IMR-90 (cell line): Measurements from ENCODE around the gene ACOX1. TPM values are rescaled to one million over a fixed set of nuclear protein-coding genes. Genes with fewer than 3 reads are reported as not detected.

Source experiments
- ATAC-seq: fragments of 200-7000 bp; cut with Tn5 transposase; 2 replicates; pipeline ENCODE4 v1.9.1; 2020; ENCODE audit warnings: low read depth, mild to moderate bottlenecking, moderate library complexity
- BruUV-seq: library from RNA; stranded (reverse); fragments of 400-500 nt; replicated peaks from 2 replicates; lab custom pipeline; 2021; lab: Mats Ljungman, UMichigan
- CTCF ChIA-PET: fragments of 300-600 bp; formaldehyde crosslinking; extraction: SDS; loops from one replicate; lab custom pipeline; 2021; ENCODE audit warnings: antibody characterized with exemption; lab: Yijun Ruan, JAX
- POLR2A ChIA-PET: fragments of 300-600 bp; sonication (Branson Sonifier 250); formaldehyde crosslinking; loops from one replicate; lab custom pipeline; 2022; ENCODE audit warnings: antibody characterized with exemption; ENCODE audit not compliant: unreplicated experiment; lab: Charles Lee
- DNase-seq: peaks from one replicate; pipeline ENCODE4 v3.0.0; 2013
- H2AFZ ChIP-seq: replicated peaks from 2 replicates; pipeline ENCODE3; 2013; ENCODE audit warnings: low read length, mild to moderate bottlenecking; ENCODE audit not compliant: poor library complexity
- H2AK5ac ChIP-seq: 2 replicates; pipeline ENCODE4 v1.6.1; 2013; ENCODE audit warnings: low read depth, low read length, inconsistent platforms
- H2AK9ac ChIP-seq: replicated peaks from 2 replicates; pipeline ENCODE3; 2013; ENCODE audit warnings: mild to moderate bottlenecking, low read depth, low read length, moderate library complexity; ENCODE audit not compliant: poor library complexity
- H2BK120ac ChIP-seq: 2 replicates; pipeline ENCODE4 v1.6.1; 2013; ENCODE audit warnings: low read depth, low read length, inconsistent platforms
- H2BK15ac ChIP-seq: 3 replicates; pipeline ENCODE4 v1.6.1; 2013; ENCODE audit warnings: low read depth, low read length, inconsistent platforms
- H2BK20ac ChIP-seq: 2 replicates; pipeline ENCODE4 v1.6.1; 2013; ENCODE audit warnings: low read depth, mild to moderate bottlenecking, inconsistent platforms, low read length, moderate library complexity
- H2BK5ac ChIP-seq: 2 replicates; pipeline ENCODE4 v1.6.1; 2013; ENCODE audit warnings: mild to moderate bottlenecking, low read depth, low read length, inconsistent platforms; ENCODE audit not compliant: poor library complexity, severe bottlenecking
- H3K14ac ChIP-seq: replicated peaks from 2 replicates; pipeline ENCODE4 v1.6.1; 2013; ENCODE audit warnings: low read depth, low read length, inconsistent platforms
- H3K18ac ChIP-seq: 2 replicates; pipeline ENCODE4 v1.6.1; 2013; ENCODE audit warnings: low read depth, low read length, control low read depth
- H3K23ac ChIP-seq: 2 replicates; pipeline ENCODE4 v1.6.1; 2013; ENCODE audit warnings: low read depth, low read length, inconsistent platforms
- H3K27ac ChIP-seq: 2 replicates; pipeline ENCODE4 v1.5.1; 2013; ENCODE audit warnings: mild to moderate bottlenecking, control low read depth, low read length; ENCODE audit not compliant: insufficient read depth
- H3K27me3 ChIP-seq: 2 replicates; pipeline ENCODE4 v1.6.1; 2013; ENCODE audit warnings: low read length; ENCODE audit not compliant: control insufficient read depth, insufficient read depth
- H3K36me3 ChIP-seq: 2 replicates; pipeline ENCODE4 v1.6.1; 2013; ENCODE audit warnings: low read length, mixed read lengths; ENCODE audit not compliant: control insufficient read depth, insufficient read depth
- H3K4ac ChIP-seq: 2 replicates; pipeline ENCODE4 v1.6.1; 2013; ENCODE audit warnings: low read depth, low read length, inconsistent platforms
- H3K4me1 ChIP-seq: 2 replicates; pipeline ENCODE4 v1.6.1; 2013; ENCODE audit warnings: low read length, mixed read lengths; ENCODE audit not compliant: control insufficient read depth, insufficient read depth
- H3K4me2 ChIP-seq: 2 replicates; pipeline ENCODE4 v1.6.1; 2013; ENCODE audit warnings: low read depth, mild to moderate bottlenecking, control low read depth, low read length, moderate library complexity
- H3K4me3 ChIP-seq: 2 replicates; pipeline ENCODE4 v1.5.1; 2013; ENCODE audit warnings: low read depth, mild to moderate bottlenecking, control low read depth, low read length, moderate library complexity; ENCODE audit not compliant: insufficient read depth
- H3K56ac ChIP-seq: 2 replicates; pipeline ENCODE4 v1.6.1; 2013; ENCODE audit warnings: low read length, inconsistent platforms; ENCODE audit not compliant: insufficient read depth; ENCODE audit errors: extremely low read depth
- H3K79me1 ChIP-seq, 2 experiments: 2 replicates each; pipeline ENCODE4 v1.6.1; 2013; ENCODE audit warnings: low read length in 2 of 2, inconsistent platforms in 1 of 2, low read depth in 1 of 2
- H3K9ac ChIP-seq: 2 replicates; pipeline ENCODE4 v1.6.1; 2013; ENCODE audit warnings: low read depth, low read length, control low read depth
- H3K9me1 ChIP-seq: 2 replicates; pipeline ENCODE4 v1.6.1; 2013; ENCODE audit warnings: low read length, inconsistent platforms; ENCODE audit not compliant: insufficient read depth
- H3K9me3 ChIP-seq: 2 replicates; pipeline ENCODE4 v1.6.1; 2013; ENCODE audit warnings: low read length; ENCODE audit not compliant: control insufficient read depth, insufficient read depth
- H4K20me1 ChIP-seq: 2 replicates; pipeline ENCODE4 v1.6.1; 2013; ENCODE audit warnings: low read length, inconsistent platforms; ENCODE audit not compliant: insufficient read depth
- H4K5ac ChIP-seq: 2 replicates; pipeline ENCODE4 v1.6.1; 2013; ENCODE audit warnings: mild to moderate bottlenecking, low read depth, low read length, control low read depth
- H4K8ac ChIP-seq, 2 experiments: 2 replicates each; pipeline ENCODE4 v1.6.1; 2013; ENCODE audit warnings: low read depth in 2 of 2, low read length in 2 of 2, control low read depth in 1 of 2, inconsistent platforms in 1 of 2
- H4K91ac ChIP-seq: 2 replicates; pipeline ENCODE4 v1.6.1; 2013; ENCODE audit warnings: low read depth, low read length, inconsistent platforms; ENCODE audit not compliant: insufficient read depth
- FOS ChIP-seq: fragments of 150-350 bp; IDR thresholded peaks from 2 replicates; pipeline ENCODE4 v1.6.1; 2016; ENCODE audit warnings: low read depth, low read length
- MAZ ChIP-seq: IDR thresholded peaks from 2 replicates; pipeline ENCODE4 v1.6.1; 2012; ENCODE audit warnings: low read depth, mild to moderate bottlenecking, low read length, improper control_type of control experiment, moderate library complexity, borderline replicate concordance
- MXI1 ChIP-seq: IDR thresholded peaks from 2 replicates; pipeline ENCODE4 v1.6.1; 2012; ENCODE audit warnings: low read depth, mild to moderate bottlenecking, low read length, moderate library complexity, borderline replicate concordance
- RAD21 ChIP-seq: IDR thresholded peaks from 2 replicates; pipeline ENCODE4 v1.6.1; 2012; ENCODE audit warnings: low read length, improper control_type of control experiment
- RCOR1 ChIP-seq: IDR thresholded peaks from 2 replicates; pipeline ENCODE4 v1.6.1; 2012; ENCODE audit warnings: mild to moderate bottlenecking, low read length, improper control_type of control experiment; ENCODE audit not compliant: insufficient replicate concordance
- RFX5 ChIP-seq: IDR thresholded peaks from 2 replicates; pipeline ENCODE4 v1.8.0; 2012; ENCODE audit warnings: low read depth, mild to moderate bottlenecking, low read length, moderate library complexity
- SMC3 ChIP-seq: fragments of 150-350 bp; IDR thresholded peaks from 2 replicates; pipeline ENCODE4 v1.6.1; 2016; ENCODE audit warnings: low read depth, mild to moderate bottlenecking, antibody characterized with exemption, low read length, moderate library complexity
- USF2 ChIP-seq: fragments of 150-350 bp; IDR thresholded peaks from 2 replicates; pipeline ENCODE4 v1.6.1; 2017; ENCODE audit warnings: mild to moderate bottlenecking, antibody characterized with exemption, low read length, low read depth
- WGBS, 2 experiments: methylation state at CpG; one replicate each; pipeline versions ENCODE4 v1.1.5 to v1.1.7; 2013; ENCODE audit warnings: missing lambda C conversion rate in 2 of 2; ENCODE audit not compliant: insufficient read length in 1 of 2; ENCODE audit errors: extremely low coverage in 2 of 2; 5-methylcytosine and 5-hydroxymethylcytosine counted together
- dilution Hi-C: fragments of 300-500 bp; cut with HindIII; formaldehyde crosslinking; loops from one replicate; pipeline ENCODE4 v1.14.3; 2018; ENCODE audit warnings: low sequenced_read_pairs; ENCODE audit not compliant: unreplicated experiment
- in situ Hi-C: fragments of 300-500 bp; cut with MboI; formaldehyde crosslinking; loops from 3 replicates; pipeline ENCODE4 v1.14.3; 2019; ENCODE audit warnings: low sequenced_read_pairs, inconsistent platforms, mixed read lengths
- intact Hi-C: fragments of 100-400 bp; cut with micrococcal nuclease; formaldehyde crosslinking; loops from 2 replicates; pipeline ENCODE4 v1.10.0; 2022
- polyA plus RNA-seq, 3 experiments: library from polyadenylated mRNA; depleted of rRNA; stranded (reverse); fragments of >200 nt; gene quantifications; 2 replicates each; pipeline ENCODE4 v1.2.3, GENCODE V29; 2012; ENCODE audit warnings: low replicate concordance in 1 of 3
- total RNA-seq: library from RNA; depleted of rRNA; stranded (reverse); fragments of >200 nt; gene quantifications from 2 replicates; pipeline ENCODE4 v1.2.3, GENCODE V29; 2012

The ACOX1 gene
- total and polyA plus RNA-seq, 2 of the 4 experiments (the other 2 are of a cell fraction) = 16.1 to 94.8 TPM

DNA sequence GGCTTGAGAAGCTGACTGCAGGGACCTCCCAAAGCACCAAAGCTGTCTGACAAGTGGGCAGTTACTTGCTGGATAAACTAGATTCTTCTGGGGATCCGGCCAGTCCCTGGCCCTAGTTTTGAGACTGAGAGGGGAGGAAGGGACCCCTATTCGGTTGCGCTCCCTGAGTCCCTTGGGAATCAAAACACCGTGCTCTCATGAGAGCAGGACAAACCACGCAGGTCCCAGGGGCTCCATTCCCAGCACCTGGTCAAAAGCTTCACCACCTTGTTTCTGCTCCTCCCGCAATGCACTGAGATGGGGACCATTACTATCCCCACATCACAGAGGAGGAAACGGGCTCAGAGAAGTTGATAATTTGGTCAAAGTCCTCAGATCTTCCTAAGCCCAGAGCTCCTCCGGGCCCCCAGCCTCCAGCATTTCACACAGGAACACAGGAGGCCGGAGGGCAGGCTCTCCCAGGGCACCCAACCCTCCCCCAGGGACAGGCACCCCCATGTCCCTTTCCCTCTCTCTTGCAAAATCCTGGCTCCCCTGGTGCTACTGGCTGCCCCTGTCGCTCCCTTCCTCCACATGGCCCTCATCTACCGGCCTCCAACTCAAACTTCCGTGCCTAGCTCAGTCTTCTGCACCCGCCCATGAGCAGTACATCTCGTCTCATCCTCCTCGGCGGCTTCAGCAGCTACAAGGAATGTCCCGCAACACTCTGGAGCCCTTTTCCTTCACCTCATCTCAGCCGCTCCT is 85.5 kb downstream of the ACOX1 start:
- intact Hi-C loops = no loop called here
- H3K79me1 ChIP-seq = peaks cover 9 to 44% of the 10 kb centered on the region in 2 experiments; a peak in 3 of 4 replicates
- no peak for ATAC-seq

More for the DNA sequence above, 85.5 kb downstream of the ACOX1 start:
- Histone ChIP-seq H3K27me3 (no peaks in the 10 kb centered on the region), H2BK5ac (no peak overlapping the region), H3K18ac (no peak overlapping the region), H3K9ac (no peak overlapping the region), H2AK9ac (peak overlapping the region; percentile 28), H3K4me1 (peaks cover 7% of the 10 kb centered on the region; the same call in 1 of the 2 replicates), H2BK120ac (no peak overlapping the region), H3K4me2 (no peak overlapping the region), H2BK15ac (no peak overlapping the region), H3K27ac (no peak overlapping the region), H4K20me1 (peaks cover 4% of the 10 kb centered on the region; the same call in 1 of the 2 replicates), H2AK5ac (no peak overlapping the region), H3K9me1 (peaks cover 12% of the 10 kb centered on the region; the same call in 1 of the 2 replicates), H3K4me3 (no peak overlapping the region), H2BK20ac (no peak overlapping the region), H2AFZ (no peak overlapping the region), H4K91ac (no peak overlapping the region), H4K8ac (no peak overlapping the region), H3K56ac (no peak overlapping the region), H3K9me3 (no peaks in the 10 kb centered on the region), H3K4ac (no peak overlapping the region), H3K23ac (no peak overlapping the region), H4K5ac (no peak overlapping the region), H3K36me3 (peaks cover 18% of the 10 kb centered on the region), H3K14ac (no peak overlapping the region)
- 95% methylated on average over 9 of the region's 18 CpGs; no CpG with 5 or more reads in 1 of the 2 experiments for WGBS, 2 experiments
- ChIA-PET CTCF (no interaction called here), POLR2A (no interaction called here)
- no peak for DNase-seq
- dilution Hi-C loops = no loop called here
- in situ Hi-C loops = no loop called here
- BruUV-seq = no TSS peak
- TF ChIP-seq RFX5 (no peak), USF2 (no peak), SMC3 (no peak), FOS (no peak), RAD21 (no peak), RCOR1 (no peak), MAZ (no peak), MXI1 (no peak)
